Fibroblast of the aortic adventitia (primary cell): ENCODE data around the gene SNCB. TPM values are rescaled to one million over a fixed set of nuclear protein-coding genes. Genes with fewer than 3 reads are reported as not detected.

Source experiments
- DNase-seq: peaks from one replicate; pipeline ENCODE4 v3.0.0-alpha.2; 2010; ENCODE audit warnings: low read depth
- H3K4me3 ChIP-seq: 2 replicates; pipeline ENCODE4 v1.5.1; 2011; ENCODE audit warnings: low read depth, mild to moderate bottlenecking, control low read depth, low read length, moderate library complexity
- total RNA-seq: library from RNA; depleted of rRNA; stranded (reverse); fragments of >200 nt; gene quantifications from 2 replicates; pipeline ENCODE4 v1.2.3, GENCODE V29; 2012; ENCODE audit warnings: low replicate concordance
- TF ChIP-seq, protein P1 (sequence below): IDR thresholded peaks from 2 replicates; pipeline ENCODE4 v1.5.1; 2011; ENCODE audit warnings: mild to moderate bottlenecking, low read length, control low read depth, inconsistent platforms; ENCODE audit not compliant: insufficient read depth

Gene SNCB
- total RNA-seq, 1 donor = not detected

DNA sequence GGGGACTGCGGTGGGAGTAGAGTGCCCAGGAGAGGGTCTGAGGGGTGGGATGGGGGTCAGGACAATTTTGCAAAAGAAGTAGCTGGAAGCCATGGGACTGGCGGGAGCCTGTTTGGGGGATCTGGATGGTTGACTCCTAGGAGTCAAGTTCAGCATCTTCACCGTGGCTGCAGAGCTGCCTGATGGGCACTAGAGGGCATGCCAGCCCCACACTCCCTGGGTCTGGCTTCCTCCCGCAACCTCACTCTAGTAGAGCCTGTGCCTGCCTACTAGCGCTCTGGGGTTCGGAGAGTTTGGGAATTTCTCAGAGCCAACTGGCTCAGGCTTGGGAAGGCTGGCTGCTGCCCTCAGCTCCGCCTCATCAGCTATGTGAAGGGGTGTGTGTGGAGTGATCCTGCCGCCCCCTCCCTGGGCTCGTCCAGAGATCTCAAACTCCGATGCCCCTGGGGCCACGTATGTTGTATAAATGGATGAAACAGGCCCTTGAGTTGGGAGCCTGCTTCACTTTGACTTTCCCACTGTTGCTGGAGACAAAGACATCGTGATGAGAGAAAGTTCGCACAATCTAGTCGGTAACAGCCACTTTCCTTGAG is 27.8 kb upstream of the SNCB start:
- TF ChIP-seq, protein P1, sequence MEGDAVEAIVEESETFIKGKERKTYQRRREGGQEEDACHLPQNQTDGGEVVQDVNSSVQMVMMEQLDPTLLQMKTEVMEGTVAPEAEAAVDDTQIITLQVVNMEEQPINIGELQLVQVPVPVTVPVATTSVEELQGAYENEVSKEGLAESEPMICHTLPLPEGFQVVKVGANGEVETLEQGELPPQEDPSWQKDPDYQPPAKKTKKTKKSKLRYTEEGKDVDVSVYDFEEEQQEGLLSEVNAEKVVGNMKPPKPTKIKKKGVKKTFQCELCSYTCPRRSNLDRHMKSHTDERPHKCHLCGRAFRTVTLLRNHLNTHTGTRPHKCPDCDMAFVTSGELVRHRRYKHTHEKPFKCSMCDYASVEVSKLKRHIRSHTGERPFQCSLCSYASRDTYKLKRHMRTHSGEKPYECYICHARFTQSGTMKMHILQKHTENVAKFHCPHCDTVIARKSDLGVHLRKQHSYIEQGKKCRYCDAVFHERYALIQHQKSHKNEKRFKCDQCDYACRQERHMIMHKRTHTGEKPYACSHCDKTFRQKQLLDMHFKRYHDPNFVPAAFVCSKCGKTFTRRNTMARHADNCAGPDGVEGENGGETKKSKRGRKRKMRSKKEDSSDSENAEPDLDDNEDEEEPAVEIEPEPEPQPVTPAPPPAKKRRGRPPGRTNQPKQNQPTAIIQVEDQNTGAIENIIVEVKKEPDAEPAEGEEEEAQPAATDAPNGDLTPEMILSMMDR = peak; percentile 96
- peak; percentile 74 for DNase-seq
- H3K4me3 ChIP-seq = no peak overlapping the region

DNA sequence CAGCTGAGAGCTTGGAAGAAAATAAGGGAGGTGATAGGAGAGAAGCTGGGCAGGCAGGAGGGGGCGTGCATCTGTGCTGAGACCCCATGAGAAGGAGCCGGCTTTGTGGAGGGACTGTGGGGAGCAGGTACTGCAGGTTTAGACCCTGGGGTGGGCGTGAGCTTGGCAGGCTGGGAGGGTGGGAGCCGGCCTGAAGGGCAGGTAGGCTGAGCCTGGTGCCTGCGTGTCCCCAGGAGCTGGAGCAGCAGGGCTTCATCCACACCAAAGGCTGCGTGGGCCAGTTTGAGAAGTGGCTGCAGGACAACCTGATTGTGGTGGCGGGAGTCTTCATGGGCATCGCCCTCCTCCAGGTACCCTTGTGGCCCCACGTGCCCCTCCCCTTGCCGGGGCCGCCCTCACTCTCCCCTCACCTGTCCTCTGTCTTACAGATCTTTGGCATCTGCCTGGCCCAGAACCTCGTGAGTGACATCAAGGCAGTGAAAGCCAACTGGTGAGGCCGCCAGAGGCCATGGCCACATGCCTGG is 26.2 kb upstream of the SNCB start:
- H3K4me3 ChIP-seq = no peak overlapping the region
- TF ChIP-seq, protein P1 = no peak
- no peak for DNase-seq

DNA sequence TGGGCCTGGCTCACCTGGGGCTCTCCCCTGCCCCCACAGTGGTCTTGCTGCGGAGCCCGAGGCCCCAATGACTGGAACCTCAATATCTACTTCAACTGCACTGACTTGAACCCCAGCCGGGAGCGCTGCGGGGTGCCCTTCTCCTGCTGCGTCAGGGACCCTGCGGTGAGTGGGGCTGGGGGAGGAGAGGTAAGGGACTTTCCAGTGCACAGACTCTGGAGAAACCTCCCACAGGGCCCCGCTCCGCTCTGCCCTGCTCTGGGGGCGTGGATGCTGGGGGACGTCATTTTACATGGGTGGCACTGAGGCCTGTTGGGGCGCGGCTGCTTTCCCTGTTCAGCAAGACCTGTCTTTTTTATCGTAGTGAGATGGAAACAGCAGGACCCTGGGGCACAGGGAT is 24.5 kb upstream of the SNCB start:
- no peak overlapping the region for H3K4me3 ChIP-seq
- TF ChIP-seq, protein P1 = no peak
- DNase-seq = no peak

DNA sequence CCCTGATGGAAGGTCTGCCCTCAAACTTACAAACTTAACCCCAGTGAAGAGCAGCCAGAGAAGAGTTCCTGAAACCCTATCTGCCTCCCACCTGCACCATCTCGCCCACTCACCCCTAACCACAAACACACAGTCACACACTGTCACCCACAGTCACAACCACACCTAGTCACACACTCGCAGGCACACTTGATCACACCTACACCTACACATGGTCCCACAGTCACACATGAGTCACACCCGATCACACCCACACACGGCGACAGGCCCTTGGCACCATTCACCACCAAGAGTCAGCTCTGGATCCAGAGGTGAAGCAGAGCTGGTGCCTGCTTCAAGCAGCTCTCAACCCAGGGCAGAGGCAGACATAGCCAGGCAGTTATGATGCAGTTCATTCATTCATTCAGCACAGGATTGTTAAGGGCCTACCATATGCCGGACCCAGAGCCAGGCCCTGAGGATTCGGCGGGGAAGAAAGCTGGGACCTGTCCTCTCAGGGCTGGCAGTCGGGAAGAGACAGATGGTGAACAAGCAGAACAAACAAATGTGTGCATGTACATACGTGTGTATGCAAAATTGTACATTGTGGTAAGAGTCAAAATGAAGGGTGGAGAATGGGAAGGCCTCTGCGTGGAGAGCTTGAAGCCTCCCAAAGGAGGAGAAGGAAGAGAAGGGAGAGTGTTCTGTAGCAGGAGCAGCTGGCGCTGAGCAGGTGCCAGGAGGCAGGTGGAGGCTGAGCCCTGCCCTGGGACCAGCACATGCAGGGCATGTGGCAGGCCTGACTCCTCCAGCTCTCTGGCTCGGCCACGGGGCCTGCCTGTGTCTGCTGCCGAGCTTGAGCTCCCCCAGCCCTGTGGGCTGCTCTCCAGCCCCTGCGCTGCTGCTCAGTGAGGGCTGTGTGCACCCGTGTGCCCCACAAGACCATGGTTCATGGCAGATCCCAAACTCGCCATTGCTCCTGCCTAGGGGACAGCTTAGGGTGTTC is 23.4 kb upstream of the SNCB start:
- DNase-seq = peak; percentile 20
- no peak overlapping the region for H3K4me3 ChIP-seq
- TF ChIP-seq, protein P1 = no peak

DNA sequence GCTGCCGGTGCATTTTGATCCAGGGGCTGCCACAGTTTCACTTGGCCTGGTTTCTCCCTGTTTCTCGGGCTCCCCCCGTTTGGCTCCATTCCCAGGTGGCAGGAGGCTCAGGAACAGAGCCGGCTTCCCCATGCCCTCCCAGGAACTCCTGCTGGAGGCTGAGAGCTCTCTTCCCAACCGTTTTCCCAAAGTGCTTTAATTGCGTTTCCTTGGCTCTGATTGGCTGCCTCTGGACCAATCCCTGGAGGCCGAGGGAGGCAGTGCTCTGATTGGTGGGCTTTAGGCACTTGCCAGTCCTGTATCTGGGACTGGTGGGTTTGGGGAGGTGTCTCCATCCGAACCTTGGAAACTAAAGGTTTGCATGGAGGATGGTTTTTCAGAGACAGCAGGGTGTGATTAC is 21.8 kb upstream of the SNCB start:
- peak; percentile 16 for DNase-seq
- TF ChIP-seq, protein P1 = no peak
- no peak overlapping the region for H3K4me3 ChIP-seq

DNA sequence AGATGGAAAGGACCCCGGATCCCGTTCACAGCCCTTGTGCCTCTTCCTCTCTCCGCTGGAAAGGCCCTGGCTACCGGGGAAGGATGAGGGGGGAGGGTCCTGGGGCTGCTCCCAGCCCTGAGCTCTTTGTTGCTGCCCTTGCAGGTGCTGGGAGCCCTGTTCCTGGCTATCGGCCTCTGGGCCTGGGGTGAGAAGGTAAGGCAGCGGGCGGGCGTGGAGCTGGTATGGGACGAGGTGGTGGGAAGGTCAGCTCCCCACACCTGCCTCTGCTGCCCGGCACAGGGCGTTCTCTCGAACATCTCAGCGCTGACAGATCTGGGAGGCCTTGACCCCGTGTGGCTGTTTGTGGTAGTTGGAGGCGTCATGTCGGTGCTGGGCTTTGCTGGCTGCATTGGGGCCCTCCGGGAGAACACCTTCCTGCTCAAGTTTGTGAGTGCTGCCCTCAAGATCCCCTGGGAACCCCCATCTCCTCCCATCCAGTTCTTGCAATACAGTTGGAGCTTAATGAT is 21.2 kb upstream of the SNCB start:
- TF ChIP-seq, protein P1 = no peak
- no peak for DNase-seq
- H3K4me3 ChIP-seq = no peak overlapping the region
